Muscle of leg (tissue), 11 donors: ENCODE measurements around the gene UBE2O. TPM values are rescaled to one million over a fixed set of nuclear protein-coding genes. Genes with fewer than 3 reads are reported as not detected.
A peak's percentile ranks its signal among the peaks of the same experiment; 100 is the strongest.

Experiments
- DNase-seq: peaks from one replicate; pipeline ENCODE4 v3.0.0; 2013
- H3K27ac ChIP-seq: one replicate; pipeline ENCODE4 v1.5.1; 2013; ENCODE audit warnings: mild to moderate bottlenecking, low read length, control low read depth
- H3K27me3 ChIP-seq: one replicate; pipeline ENCODE4 v1.6.1; 2013; ENCODE audit warnings: low read length; ENCODE audit not compliant: control insufficient read depth, insufficient read depth
- H3K36me3 ChIP-seq: one replicate; pipeline ENCODE4 v1.6.1; 2013; ENCODE audit warnings: low read length; ENCODE audit not compliant: control insufficient read depth, insufficient read depth
- H3K4me1 ChIP-seq: one replicate; pipeline ENCODE4 v1.6.1; 2013; ENCODE audit warnings: low read length; ENCODE audit not compliant: control insufficient read depth, insufficient read depth
- H3K4me3 ChIP-seq: one replicate; pipeline ENCODE4 v1.5.1; 2013; ENCODE audit warnings: low read length, control low read depth
- H3K9me3 ChIP-seq: replicated peaks from 2 replicates; pipeline ENCODE4 v1.6.1; 2013; ENCODE audit warnings: low read depth, low read length; ENCODE audit not compliant: control insufficient read depth
- WGBS: methylation state at CpG from one replicate; pipeline ENCODE4 v1.1.5; 2013; ENCODE audit warnings: missing lambda C conversion rate; ENCODE audit not compliant: insufficient coverage; 5-methylcytosine and 5-hydroxymethylcytosine counted together
- polyA plus RNA-seq, 8 donors: library from polyadenylated mRNA; unstranded; fragments of 120-200 nt; gene quantifications; one replicate each; pipeline versions ENCODE4 v1.2.1 to v1.2.3, GENCODE V29; 2013; ENCODE audit warnings: inconsistent platforms in 1 of 8, low replicate concordance in 1 of 8; ENCODE audit not compliant: insufficient read length in 8 of 8, insufficient read depth in 1 of 8
- total RNA-seq: library from RNA; stranded (reverse); fragments of 120-200 nt; gene quantifications from one replicate; pipeline ENCODE4 v1.2.4, GENCODE V29; 2013

UBE2O gene
- total and polyA plus RNA-seq, 9 donors = 11.1 to 20.4 (median 16.9) TPM

DNA sequence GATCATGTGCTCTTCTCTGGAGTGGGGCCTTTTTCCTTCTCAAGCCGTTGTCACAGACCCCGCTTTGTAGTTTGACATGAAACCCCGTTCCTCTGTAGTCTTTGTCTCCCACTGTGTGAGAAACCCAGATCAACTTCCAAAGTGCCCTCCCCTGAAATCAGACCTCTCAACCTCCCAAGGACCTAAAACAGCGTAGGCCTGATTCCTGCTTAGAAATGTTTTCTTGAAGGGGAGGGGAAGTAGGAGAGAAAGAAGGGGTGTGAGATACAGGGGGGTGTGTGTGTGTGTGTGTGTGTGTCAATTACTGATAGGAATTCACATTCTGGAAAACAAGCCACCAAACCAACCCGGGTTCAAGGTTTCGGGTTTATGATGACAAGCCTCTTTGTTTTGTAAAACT is 1.4 kb downstream of the UBE2O start:
- Histone ChIP-seq H3K36me3 (peaks cover 4% of the 10 kb centered on the region), H3K4me1 (peaks cover 26% of the 10 kb centered on the region), H3K27ac (no peak overlapping the region), H3K9me3 (no peaks in the 10 kb centered on the region), H3K27me3 (no peaks in the 10 kb centered on the region), H3K4me3 (peak overlapping the region; percentile 62)
- DNase-seq = no peak
- WGBS = 54% methylated on average over 3 of the region's 6 CpGs

DNA sequence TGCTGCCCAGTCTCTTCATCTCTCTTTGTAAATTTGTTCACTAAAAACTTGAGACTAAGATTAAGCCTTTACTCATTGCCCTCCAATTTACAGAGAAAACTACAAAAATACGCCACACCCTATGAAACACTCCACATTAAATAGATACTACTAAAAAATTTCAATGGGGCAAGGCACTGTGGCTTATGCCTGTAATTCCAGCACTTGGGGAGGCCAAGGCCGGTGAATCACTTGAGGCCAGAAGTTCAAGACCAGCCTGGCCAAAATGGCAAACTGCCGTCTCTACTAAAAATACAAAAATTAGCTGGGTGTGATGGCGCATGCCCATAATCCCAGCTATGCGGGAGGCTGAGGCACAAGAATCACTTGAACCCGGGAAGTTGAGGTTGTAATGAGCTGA is 3.8 kb downstream of the UBE2O start:
- Histone ChIP-seq H3K4me1 (peaks cover 30% of the 10 kb centered on the region), H3K9me3 (no peaks in the 10 kb centered on the region), H3K27ac (no peak overlapping the region), H3K4me3 (no peak overlapping the region), H3K27me3 (no peaks in the 10 kb centered on the region), H3K36me3 (peaks cover 7% of the 10 kb centered on the region)
- no peak for DNase-seq
- 95% methylated on average over 3 of the region's 6 CpGs for WGBS

DNA sequence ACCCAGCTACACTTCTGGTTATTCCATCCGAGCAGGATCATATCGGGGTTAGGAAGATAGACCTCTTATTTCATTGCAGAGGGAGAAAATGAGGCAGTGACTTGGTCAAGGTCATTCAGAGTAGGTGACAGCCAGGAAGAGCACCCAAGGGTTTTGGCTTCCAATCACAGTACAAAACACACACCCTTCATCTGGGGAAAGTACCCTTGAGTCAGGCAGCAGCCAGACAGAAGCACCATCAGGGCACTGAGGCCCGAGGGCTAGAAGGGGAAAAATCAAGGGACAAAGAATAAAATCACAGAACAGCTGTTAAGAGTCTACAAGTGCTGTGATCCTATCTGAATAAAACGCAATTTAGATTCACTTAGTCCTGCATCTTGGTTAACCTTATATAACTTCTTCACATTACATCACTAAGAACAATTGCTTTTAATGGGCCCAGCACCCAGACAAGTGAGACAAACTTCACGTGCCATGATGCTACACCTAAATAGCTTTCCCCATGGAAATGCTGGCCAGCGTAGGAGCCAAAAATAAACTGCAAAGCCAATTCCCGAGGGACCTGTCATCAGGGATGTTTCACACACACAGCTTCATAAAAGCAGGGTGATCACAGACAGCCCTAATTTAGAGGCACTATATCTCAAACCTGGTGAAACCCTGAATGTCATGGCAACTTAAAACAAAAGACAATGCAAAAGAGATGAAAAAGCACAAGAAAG is 4.9 kb downstream of the UBE2O start:
- H3K4me1 ChIP-seq = peaks cover 30% of the 10 kb centered on the region
- no peaks in the 10 kb centered on the region for H3K27me3 ChIP-seq
- no peak for DNase-seq
- WGBS = 60% methylated on average over 4 of the region's 7 CpGs
- H3K9me3 ChIP-seq = no peaks in the 10 kb centered on the region
- no peak overlapping the region for H3K4me3 ChIP-seq
- H3K27ac ChIP-seq = no peak overlapping the region
- H3K36me3 ChIP-seq = peaks cover 7% of the 10 kb centered on the region

DNA sequence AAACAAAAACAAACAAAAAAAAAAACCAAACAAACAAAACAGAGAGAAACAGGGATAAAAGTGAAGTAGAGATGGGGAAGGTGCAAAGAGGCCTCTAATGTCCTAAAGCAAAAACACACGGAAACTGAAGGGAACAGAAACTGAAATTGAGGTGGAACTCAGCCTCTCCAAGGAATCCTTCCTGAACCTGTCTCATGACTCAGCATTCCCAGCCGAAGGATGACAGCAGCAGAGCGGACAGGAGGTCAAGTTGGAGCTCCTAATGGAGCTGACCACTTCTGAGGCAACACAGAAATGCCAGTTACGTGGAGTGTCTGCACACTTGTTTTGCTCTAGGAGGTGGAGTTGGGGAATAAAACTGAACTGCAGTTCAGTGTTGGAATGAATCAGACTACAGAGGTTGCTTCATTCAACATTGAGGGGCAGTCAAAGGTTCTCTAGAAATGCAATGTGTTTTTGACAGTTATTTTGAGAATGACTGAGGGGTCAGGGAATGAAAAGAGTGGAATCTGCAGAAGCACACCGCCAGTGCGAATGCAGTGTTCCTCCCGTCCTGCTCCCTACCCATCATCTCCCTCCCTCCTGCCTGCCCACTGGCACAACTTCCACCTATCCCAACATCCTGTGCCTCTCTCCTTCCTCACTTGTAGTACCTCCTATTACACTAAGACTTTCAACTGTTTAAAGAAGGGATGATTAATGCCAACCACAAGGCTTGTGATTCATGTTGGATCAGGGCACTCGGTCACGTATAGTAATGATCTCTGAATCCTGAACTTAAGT is 6.3 kb downstream of the UBE2O start:
- 67% methylated on average over 5 of the region's 9 CpGs for WGBS
- no peaks in the 10 kb centered on the region for H3K9me3 ChIP-seq
- no peak for DNase-seq
- peaks cover 23% of the 10 kb centered on the region for H3K4me1 ChIP-seq
- no peaks in the 10 kb centered on the region for H3K27me3 ChIP-seq
- H3K27ac ChIP-seq = no peak overlapping the region
- H3K36me3 ChIP-seq = peaks cover 10% of the 10 kb centered on the region
- no peak overlapping the region for H3K4me3 ChIP-seq

DNA sequence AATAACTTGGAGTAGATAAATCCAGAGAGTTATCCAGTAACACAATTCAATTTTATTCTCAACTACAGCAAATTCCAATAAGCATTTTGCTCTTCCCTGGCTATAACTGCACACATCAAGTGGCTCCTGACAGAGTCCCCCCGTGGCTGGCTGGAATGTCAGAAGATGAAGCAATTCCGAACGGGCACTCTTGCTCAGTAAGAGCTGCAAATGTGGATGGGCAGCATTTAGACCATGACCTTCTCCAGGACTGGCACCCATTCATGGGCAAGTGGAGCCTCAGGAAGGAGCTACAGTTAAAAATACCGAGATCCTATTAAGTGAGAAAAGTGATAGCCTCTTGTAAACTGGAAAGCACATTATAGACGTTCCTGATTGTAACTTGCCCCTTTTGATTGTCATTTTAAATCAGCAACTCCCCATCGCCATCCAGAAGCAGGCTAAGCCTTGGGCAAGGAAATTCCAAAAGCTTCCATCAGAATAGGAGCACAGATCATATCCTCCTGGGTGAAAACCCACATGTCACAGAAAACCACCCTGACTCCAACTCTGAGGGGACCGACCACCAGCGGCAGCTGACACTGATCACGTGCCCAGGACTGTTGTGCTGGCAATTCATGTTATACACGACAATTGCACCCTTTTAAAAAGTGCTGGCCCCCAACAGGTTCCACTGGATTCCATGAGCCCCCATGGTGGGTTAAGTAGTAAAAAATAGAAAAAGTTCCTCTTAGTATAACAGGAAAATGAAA is 7.1 kb downstream of the UBE2O start:
- H3K27ac ChIP-seq = no peak overlapping the region
- peaks cover 10% of the 10 kb centered on the region for H3K36me3 ChIP-seq
- peaks cover 17% of the 10 kb centered on the region for H3K4me1 ChIP-seq
- H3K27me3 ChIP-seq = no peaks in the 10 kb centered on the region
- WGBS = 53% methylated on average over 8 of the region's 10 CpGs
- DNase-seq = no peak
- no peaks in the 10 kb centered on the region for H3K9me3 ChIP-seq
- no peak overlapping the region for H3K4me3 ChIP-seq

DNA sequence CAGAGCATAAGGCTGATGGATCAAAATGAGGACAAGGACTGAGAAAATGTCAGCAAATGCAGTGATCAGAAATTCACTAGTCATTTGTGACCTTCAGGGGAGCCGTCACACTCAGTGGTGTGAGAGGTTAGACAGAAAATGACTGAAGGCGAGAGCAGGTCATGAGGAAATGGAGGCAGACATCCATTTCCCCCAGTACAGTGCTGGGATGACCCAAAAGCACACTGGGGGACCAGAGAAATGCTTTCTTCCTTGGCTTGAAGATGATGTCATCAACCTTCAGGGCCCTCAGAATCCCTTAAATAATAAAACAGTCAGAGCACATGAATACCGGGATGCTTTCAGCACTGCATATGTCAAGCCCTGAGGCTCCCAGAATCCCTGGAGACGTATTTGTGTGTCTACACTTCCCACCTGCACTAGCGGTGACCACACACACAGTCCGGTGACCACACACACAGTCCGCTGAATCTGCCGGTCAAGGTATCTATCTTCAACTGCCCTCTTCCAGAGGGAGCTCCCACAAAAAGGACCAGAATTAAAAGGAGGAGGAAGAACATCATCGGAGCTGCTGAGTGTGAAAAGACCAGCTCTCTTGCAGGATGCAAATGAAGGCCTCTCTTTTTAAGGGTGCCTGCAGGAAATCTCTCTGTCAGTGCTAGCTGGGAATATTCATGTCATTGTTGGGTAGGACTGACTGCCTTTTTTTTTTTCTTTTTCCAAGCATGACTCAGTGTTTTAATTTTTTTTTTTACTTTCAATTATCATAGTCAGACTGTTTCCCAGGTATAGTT is 8.2 kb downstream of the UBE2O start:
- WGBS = 26% methylated on average over 2 of the region's 9 CpGs
- H3K4me3 ChIP-seq = no peak overlapping the region
- peaks cover 10% of the 10 kb centered on the region for H3K36me3 ChIP-seq
- H3K9me3 ChIP-seq = no peaks in the 10 kb centered on the region
- DNase-seq = no peak
- H3K27me3 ChIP-seq = no peaks in the 10 kb centered on the region
- peaks cover 16% of the 10 kb centered on the region for H3K4me1 ChIP-seq
- H3K27ac ChIP-seq = no peak overlapping the region

DNA sequence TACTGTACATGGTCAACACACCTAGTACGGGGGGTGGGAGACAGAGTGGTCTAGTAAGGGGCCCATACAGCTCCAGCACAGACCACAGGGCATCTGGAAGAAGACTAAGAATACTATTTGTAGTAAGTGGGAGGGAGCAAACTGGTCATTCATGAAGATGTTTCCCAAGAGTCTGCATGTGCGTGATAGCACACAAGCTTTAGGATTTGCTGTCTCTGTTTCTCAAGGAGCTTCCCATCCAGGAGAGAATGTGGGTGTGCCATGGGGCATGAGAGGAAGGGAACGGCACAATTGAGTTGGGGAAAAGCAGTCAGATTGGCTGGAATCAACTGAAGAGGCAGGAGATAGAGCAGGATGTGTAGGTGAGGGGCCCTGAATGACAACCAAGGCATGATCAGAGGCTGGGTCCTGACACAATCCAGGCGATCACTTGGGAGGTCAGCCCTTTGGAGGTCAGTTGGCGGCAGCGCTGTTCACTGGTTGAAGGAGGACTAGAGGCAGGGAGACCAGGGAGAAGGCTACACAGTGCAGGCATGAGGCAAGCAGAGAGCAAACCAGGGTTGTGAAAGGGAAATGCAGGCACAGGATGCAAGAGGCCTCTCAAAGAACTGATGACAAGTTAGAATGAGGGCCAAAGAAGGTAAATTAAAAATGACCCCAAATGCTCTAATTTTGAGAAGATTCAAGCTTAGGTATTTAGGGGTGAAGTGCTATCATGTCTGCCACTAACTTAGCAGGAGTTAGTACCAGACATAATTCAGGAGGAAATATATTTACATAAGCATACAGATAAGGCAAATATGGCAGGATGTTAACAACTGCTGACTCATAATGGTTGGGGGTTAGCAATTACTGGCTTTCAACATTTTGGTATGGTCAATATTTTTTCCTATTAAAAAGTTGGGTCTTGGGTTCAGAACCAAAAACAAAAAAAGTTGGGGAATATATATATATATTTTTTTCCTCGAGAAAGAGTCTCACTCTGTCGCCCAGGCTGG is 10.3 kb downstream of the UBE2O start:
- WGBS = 92% methylated on average over 6 of the region's 8 CpGs
- Histone ChIP-seq H3K9me3 (no peaks in the 10 kb centered on the region), H3K27me3 (no peaks in the 10 kb centered on the region), H3K4me3 (no peak overlapping the region), H3K27ac (no peak overlapping the region), H3K4me1 (peaks cover 5% of the 10 kb centered on the region), H3K36me3 (peaks cover 6% of the 10 kb centered on the region)
- DNase-seq = no peak

DNA sequence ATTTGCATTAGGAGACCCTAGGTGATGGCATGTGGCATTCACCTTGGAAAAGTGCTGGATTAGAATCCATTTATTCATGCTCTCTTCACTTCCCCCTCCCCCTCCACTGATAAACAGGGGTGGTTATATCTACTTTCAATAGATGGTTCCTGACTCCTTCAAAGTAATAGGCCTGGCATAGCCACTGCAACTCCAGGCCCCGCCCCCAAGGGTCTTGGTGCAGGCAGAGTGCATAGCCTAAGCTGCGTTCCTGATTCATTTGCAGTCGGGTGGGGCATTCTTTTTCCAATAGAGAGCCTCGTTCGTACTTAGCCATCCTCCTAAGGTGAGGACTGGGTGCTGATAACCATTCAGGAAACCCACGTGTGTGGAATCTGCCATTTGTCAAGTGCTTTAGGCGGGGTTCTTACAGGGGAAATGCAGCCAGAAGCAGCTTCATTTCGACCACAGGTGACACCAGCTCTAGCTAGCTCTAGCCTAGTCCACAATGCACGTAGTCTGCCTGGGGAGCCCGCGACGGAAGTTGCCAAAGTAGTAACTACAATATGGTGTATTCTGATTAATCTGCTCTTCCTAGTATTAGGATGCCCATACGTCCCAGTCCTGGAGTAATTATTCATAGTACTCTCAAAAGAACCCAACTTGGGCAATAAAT is 11.1 kb downstream of the UBE2O start:
- Histone ChIP-seq H3K36me3 (peaks cover 6% of the 10 kb centered on the region), H3K4me1 (peaks cover 5% of the 10 kb centered on the region), H3K9me3 (no peaks in the 10 kb centered on the region), H3K4me3 (no peak overlapping the region), H3K27me3 (no peaks in the 10 kb centered on the region), H3K27ac (no peak overlapping the region)
- DNase-seq = no peak
- 67% methylated on average over 8 of the region's 13 CpGs for WGBS
